ENCODE results near the gene GCC2. TPM values are rescaled to one million over a fixed set of nuclear protein-coding genes. Genes with fewer than 3 reads are reported as not detected.
"Not testable (repeated sequence)": the region's sequence is repeated elsewhere in the genome, so short reads cannot be mapped to it uniquely, and the experiment has no call there.

GCC2 gene
- polyA plus RNA-seq, 3 donors, result 7.0 to 14.1 (median 7.8) TPM

- H3K27ac ChIP-seq (ENCODE audit: low read depth, low read length), result no peak overlapping the region
- 58 to 83% (median 77%) methylated on average over 2 of the region's 2 CpGs for WGBS, 3 donors
These were observed 103.6 kb downstream of the GCC2 start for GRCh38 chr2:108552566-108552965.

DNA sequence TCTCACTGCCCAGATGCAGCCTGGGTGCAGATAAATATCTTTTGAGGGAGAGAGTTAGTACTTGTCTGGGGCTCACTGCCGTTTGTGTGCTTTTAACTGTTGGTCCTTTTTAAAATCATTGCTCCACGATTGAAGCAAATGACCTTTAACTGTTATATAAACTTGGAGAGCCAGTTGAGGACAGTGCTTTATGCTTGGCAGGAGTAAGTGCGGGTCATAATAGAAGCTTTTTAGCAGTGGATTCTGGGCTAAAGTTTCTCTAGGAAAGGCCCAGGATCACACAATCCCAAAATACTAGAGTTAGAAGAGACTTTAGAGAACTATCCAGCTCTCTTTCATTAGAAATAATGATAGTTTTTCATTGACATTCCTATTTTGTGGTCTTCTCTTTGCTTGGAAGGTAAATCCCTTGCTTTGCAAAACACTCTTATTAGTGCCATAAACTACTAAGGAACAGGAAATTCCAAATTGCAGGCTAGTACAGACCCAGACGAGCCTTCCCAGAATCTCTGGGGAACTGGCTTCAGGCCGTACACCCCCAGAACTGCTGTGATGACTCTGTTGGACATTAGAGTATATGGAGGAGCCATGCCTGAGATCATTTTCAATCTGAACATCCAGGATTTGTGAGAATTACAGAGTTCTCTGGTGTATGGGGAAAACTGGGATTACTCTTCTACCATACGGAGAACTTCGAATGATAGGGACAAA is 104.4 kb downstream of the GCC2 start:
- H3K27ac ChIP-seq (ENCODE audit: low read depth, low read length), result no peak overlapping the region
- 42 to 61% (median 56%) methylated on average over 7 of the region's 7 CpGs for WGBS, 3 donors

DNA sequence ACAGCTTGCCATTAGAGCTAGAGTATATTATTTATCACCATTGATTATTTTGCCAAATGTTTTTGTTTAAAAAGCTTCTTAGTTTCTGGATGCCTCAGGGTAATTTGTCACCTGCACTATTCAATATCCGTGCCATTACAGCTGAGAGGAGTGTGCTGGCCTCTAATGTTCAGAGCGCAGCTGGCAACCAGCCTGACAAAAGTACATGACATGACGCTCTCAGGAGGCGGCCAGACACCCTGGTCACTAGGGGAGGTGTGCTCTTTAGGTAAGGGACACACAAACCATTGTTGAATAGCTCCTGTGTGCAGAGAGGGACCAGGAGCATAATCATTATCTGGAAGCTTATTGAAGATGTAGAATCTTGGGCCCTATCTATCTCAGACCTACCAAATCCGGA is 105.5 kb downstream of the GCC2 start:
- WGBS, 3 donors, result 40 to 82% (median 76%) methylated on average over 5 of the region's 5 CpGs
- no peak overlapping the region for H3K27ac ChIP-seq (ENCODE audit: low read depth, low read length)

GRCh38 chr2:108555572-108555971 is 106.6 kb downstream of the GCC2 start:
- no peak overlapping the region for H3K27ac ChIP-seq (ENCODE audit: low read depth, low read length)

GRCh38 chr2:108556581-108556980 is 107.6 kb downstream of the GCC2 start:
- not testable (repeated sequence) for H3K27ac ChIP-seq (ENCODE audit: low read depth, low read length)
- WGBS, 3 donors, result 38 to 87% (median 80%) methylated on average over 2 of the region's 2 CpGs

More at GRCh38 chr2:108555572-108555971, 106.6 kb downstream of the GCC2 start:
- 86 to 95% (median 92%) methylated on average over 2 of the region's 2 CpGs for WGBS, 3 donors

Other genes starting within 250 kb of the GCC2 start
- gene SULT1C3, start 209.2 kb upstream of the GCC2 start, polyA plus RNA-seq, result not detected
- 1 to 10 TPM in 2 of 3 donors, under 1 TPM in 1; 0.22 to 3.0 (median 1.1) TPM for gene SULT1C2, start 160.3 kb upstream of the GCC2 start, polyA plus RNA-seq
- 1 to 10 TPM; 2.2 to 5.2 (median 3.3) TPM for gene SULT1C4, start 71.3 kb upstream of the GCC2 start, polyA plus RNA-seq
- 10 to 100 TPM; 15.8 to 64.4 (median 40.0) TPM for gene LIMS1, start 85.3 kb downstream of the GCC2 start, polyA plus RNA-seq

Data from adipose tissue (tissue), 3 donors.